Chondrocyte (in vitro differentiated cells): ENCODE measurements around the gene CLCN4. TPM values are rescaled to one million over a fixed set of nuclear protein-coding genes. Genes with fewer than 3 reads are reported as not detected.
A peak's percentile ranks its signal among the peaks of the same experiment; 100 is the strongest.

ENCODE experiments used
- DNase-seq: peaks from one replicate; pipeline ENCODE4 v3.0.0; 2021; ENCODE audit warnings: mixed read lengths, low spot score
- H3K27ac Mint-ChIP-seq: one replicate; pipeline ENCODE4 v1.8.0; 2021; ENCODE audit warnings: mild to moderate bottlenecking, moderate library complexity, mixed read lengths; ENCODE audit not compliant: unreplicated experiment
- H3K27me3 Mint-ChIP-seq: 2 replicates; pipeline ENCODE4 v1.8.0; 2021; ENCODE audit warnings: low read depth, mixed read lengths
- H3K36me3 Mint-ChIP-seq: 2 replicates; pipeline ENCODE4 v1.8.0; 2021; ENCODE audit warnings: low read depth, mixed read lengths
- H3K4me1 Mint-ChIP-seq: 2 replicates; pipeline ENCODE4 v1.8.0; 2021; ENCODE audit warnings: low read depth, mild to moderate bottlenecking, mixed read lengths
- H3K4me3 Mint-ChIP-seq: one replicate; pipeline ENCODE4 v1.8.0; 2021; ENCODE audit warnings: mild to moderate bottlenecking, moderate library complexity, mixed read lengths; ENCODE audit not compliant: unreplicated experiment
- H3K9me3 Mint-ChIP-seq: 2 replicates; pipeline ENCODE4 v1.8.0; 2021; ENCODE audit warnings: low read depth, mixed read lengths
- total RNA-seq: library from RNA; stranded (reverse); gene quantifications from 3 replicates; pipeline ENCODE4 v1.2.1, GENCODE V29; 2021
- TF ChIP-seq, protein P1 (sequence below): fragments of 200-600 bp; sonication (generic); IDR thresholded peaks from 2 replicates; pipeline ENCODE4 v1.5.0; 2021; ENCODE audit warnings: antibody characterized with exemption, mild to moderate bottlenecking, moderate library complexity

The CLCN4 gene
- total RNA-seq, 1 donor from 2014 or later: 2.2 TPM

DNA sequence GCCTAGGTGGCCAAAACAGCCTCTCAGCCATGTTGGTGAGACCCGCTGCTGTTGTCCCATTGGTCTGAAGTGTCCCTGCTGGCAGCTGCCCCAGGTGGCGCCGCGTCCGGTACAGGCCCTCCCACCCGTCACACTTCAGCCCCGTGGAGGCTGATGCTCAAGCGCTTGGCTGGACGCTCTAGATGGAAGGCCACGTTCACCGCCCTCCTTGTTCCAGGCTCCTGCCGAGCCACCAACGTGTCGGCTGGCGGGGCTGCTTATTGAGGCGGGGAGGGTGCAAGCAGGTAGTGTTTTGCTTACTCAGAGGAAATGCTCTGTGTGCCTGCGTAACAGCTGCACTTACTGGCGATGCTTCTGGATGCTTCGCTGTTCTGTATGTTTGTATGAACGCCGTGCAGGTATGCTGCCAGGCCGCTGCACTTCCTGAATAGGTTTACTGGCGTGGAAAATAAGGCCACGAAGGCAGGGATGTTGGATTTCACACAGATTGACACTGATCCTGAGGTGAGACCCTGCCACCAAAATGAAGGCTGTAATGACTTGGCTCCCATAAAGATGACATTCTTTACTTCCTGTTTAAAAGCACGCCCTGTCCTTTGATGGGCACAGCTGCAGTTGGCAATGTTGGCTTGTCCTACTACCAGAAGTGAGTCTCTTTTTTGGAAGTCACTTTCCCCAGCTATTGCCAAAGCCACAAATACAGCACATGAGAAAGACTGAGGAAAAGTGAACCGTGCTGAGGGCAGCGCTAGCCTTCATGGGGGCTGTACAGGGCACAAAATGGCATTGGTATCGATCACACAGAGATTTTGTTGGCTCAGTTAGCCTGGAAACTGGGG is 21.0 kb upstream of the CLCN4 start:
- Mint-ChIP-seq H3K4me1 (no peaks in the 10 kb centered on the region), H3K9me3 (peaks cover 10% of the 10 kb centered on the region), H3K27ac (no peak overlapping the region), H3K36me3 (peaks cover 10% of the 10 kb centered on the region), H3K4me3 (no peak overlapping the region), H3K27me3 (no peaks in the 10 kb centered on the region)
- DNase-seq: no peak
- TF ChIP-seq, protein P1, sequence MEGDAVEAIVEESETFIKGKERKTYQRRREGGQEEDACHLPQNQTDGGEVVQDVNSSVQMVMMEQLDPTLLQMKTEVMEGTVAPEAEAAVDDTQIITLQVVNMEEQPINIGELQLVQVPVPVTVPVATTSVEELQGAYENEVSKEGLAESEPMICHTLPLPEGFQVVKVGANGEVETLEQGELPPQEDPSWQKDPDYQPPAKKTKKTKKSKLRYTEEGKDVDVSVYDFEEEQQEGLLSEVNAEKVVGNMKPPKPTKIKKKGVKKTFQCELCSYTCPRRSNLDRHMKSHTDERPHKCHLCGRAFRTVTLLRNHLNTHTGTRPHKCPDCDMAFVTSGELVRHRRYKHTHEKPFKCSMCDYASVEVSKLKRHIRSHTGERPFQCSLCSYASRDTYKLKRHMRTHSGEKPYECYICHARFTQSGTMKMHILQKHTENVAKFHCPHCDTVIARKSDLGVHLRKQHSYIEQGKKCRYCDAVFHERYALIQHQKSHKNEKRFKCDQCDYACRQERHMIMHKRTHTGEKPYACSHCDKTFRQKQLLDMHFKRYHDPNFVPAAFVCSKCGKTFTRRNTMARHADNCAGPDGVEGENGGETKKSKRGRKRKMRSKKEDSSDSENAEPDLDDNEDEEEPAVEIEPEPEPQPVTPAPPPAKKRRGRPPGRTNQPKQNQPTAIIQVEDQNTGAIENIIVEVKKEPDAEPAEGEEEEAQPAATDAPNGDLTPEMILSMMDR: no peak

DNA sequence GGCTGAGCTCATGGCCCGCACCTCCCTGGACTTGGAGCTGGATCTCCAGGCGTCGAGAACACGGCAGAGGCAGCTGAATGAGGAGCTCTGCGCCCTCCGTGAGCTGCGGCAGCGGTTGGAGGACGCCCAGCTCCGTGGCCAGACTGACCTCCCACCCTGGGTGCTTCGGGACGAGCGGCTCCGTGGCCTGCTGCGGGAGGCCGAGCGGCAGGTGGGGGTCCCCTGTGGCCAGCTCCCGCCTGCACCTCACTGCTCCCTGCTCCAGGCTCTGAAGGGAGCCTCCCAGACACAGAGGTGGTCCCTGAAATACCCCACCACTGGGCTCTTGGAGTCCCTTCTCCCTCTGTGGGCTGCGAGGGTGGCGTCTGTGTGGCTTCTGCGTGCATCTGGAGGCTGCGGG is 18.0 kb upstream of the CLCN4 start:
- Mint-ChIP-seq H3K27ac (no peak overlapping the region), H3K4me3 (no peak overlapping the region), H3K27me3 (no peaks in the 10 kb centered on the region), H3K36me3 (peaks cover 10% of the 10 kb centered on the region), H3K4me1 (no peaks in the 10 kb centered on the region), H3K9me3 (peaks cover 5% of the 10 kb centered on the region)
- TF ChIP-seq, protein P1: no peak
- DNase-seq: no peak

DNA sequence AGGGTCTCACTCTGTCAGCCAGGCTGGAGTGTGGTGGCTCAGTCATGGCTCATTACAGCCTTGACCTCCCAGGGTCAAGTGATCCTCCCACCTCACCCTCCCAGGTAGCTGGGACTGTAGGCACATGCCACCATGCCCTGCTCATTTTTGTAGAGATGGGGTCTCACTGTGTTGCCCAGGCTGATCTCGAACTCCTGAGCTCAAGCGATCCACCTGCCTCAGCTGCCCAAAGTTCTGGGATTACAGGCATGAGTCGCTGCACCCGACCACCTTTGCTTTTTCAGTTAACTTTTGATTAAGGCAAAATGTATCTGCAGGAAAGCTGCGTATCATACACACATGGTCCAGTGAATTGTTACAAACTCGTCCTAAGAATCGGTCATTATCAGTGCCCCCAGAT is 16.5 kb upstream of the CLCN4 start:
- TF ChIP-seq, protein P1: no peak
- Mint-ChIP-seq H3K9me3 (peaks cover 2% of the 10 kb centered on the region), H3K4me3 (no peak overlapping the region), H3K36me3 (peaks cover 9% of the 10 kb centered on the region), H3K27ac (no peak overlapping the region), H3K27me3 (no peaks in the 10 kb centered on the region), H3K4me1 (no peaks in the 10 kb centered on the region)
- no peak for DNase-seq

DNA sequence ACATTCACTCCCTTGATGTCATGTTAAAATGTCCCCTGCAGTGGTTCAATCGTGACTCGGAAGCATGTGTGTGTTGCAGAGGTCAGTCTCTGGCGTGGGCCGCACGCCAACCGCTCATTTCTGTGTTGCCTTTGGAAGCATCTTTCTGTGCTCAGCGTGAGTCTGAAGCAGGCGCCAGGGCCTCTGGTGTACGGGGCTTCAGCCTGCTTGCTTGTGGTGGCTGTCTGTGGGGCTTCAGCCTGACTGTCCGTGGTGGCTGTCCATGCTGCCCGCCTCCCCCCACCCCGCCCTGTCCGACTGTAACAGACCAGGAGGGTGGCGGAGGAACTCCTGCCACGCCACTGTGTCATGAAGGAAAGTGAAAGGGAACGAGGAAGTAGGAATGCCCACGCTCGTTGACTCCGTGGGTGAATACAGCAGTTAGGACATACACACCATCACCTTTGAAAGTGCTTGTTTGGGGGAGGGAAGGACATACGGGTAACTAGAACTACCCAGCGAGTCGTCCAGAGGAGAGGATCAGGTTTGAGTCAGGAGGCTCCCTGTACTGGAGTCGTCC is 14.7 kb upstream of the CLCN4 start:
- TF ChIP-seq, protein P1: no peak
- Mint-ChIP-seq H3K4me3 (no peak overlapping the region), H3K36me3 (peaks cover 13% of the 10 kb centered on the region), H3K9me3 (peaks cover 2% of the 10 kb centered on the region), H3K27me3 (no peaks in the 10 kb centered on the region), H3K27ac (no peak overlapping the region), H3K4me1 (no peaks in the 10 kb centered on the region)
- no peak for DNase-seq

DNA sequence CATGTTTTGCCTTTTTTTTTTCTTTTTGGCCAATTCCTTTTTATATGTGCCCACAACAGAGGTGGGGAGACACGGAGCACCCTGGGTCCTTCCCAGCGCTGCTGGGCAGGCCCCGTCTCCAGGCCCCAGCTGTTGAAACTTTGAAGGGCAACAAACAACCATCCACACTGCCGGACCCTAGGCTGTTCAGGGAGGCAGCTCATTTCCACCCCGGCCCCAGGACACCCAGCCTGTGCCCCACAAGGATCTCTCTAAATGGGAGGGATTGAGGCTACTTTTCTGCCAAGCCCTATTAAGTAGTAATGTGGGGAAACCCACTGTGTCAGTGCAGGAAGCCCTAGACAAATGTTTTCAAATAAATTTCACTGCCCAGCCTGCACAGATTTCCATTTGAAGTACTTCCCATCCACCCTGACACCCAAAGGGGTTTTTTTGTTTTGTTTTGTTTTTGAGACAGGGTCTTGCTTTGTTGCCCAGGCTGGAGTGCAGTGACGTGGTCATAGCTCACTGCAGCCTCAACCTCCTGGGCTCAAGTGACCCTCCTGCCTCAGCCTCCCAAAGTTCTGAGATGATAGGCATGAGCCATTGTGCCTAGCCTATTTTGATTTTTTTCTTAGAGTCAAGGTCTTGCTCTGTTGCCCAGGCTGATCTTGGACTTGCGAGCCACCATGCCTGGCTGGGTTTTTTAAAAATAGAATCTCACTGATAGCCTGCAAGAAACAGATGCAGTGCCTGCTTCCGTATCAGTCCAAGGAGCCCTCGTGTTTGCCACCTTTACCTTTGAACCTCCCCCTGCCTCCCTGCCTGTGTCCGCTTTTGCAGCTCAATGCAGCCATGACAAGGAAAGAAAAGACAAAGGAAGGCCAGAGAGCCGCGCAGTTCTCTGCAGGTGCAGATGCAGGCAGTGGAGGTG is 13.4 kb upstream of the CLCN4 start:
- peak overlapping the region; percentile 6 for H3K27ac Mint-ChIP-seq
- H3K4me3 Mint-ChIP-seq: no peak overlapping the region
- no peaks in the 10 kb centered on the region for H3K27me3 Mint-ChIP-seq
- TF ChIP-seq, protein P1: no peak
- H3K4me1 Mint-ChIP-seq: no peaks in the 10 kb centered on the region
- peaks cover 2% of the 10 kb centered on the region for H3K9me3 Mint-ChIP-seq
- peaks cover 13% of the 10 kb centered on the region for H3K36me3 Mint-ChIP-seq
- no peak for DNase-seq
